Tibial nerve (tissue), 4 donors: ENCODE data around the gene NDUFS8. TPM values are rescaled to one million over a fixed set of nuclear protein-coding genes. Genes with fewer than 3 reads are reported as not detected.

Experiments used
- DNase-seq, 2 donors: peaks; one replicate each; pipeline ENCODE4 v3.0.0-alpha.2; 2019; ENCODE audit warnings: low spot score in 2 of 2
- H3K27ac ChIP-seq, 4 donors: fragments of 200-600 bp; sonication (generic) in 3 of 4; one replicate each; pipeline ENCODE4 v1.5.1; 2017 to 2019; ENCODE audit warnings: mild to moderate bottlenecking in 1 of 4
- H3K27me3 ChIP-seq, 2 donors: fragments of 200-600 bp; sonication (generic) in 1 of 2; one replicate each; pipeline versions ENCODE4 v1.5.1 to v1.6.0; 2017 to 2019
- H3K36me3 ChIP-seq, 3 donors: fragments of 200-600 bp; sonication (generic); one replicate each; pipeline ENCODE4 v1.5.1; 2018 to 2019
- H3K4me1 ChIP-seq, 4 donors: fragments of 200-600 bp; sonication (generic) in 3 of 4; one replicate each; pipeline ENCODE4 v1.5.1; 2017 to 2019
- H3K4me3 ChIP-seq, 4 donors: fragments of 200-600 bp; sonication (generic) in 3 of 4; one replicate each; pipeline ENCODE4 v1.5.1; 2017 to 2019; ENCODE audit warnings: mild to moderate bottlenecking in 1 of 4, moderate library complexity in 1 of 4
- H3K9me3 ChIP-seq, 4 donors: fragments of 200-600 bp; sonication (generic) in 3 of 4; one replicate each; pipeline ENCODE4 v1.5.1; 2017 to 2019
- CTCF ChIP-seq, 5 experiments: fragments of 200-600 bp in 3 of 5; fragments of 450-650 bp in 2 of 5; sonication (generic) in 3 of 5; IDR thresholded peaks; one replicate each; pipeline ENCODE4 v1.5.1; 2016 to 2019; ENCODE audit warnings: antibody characterized with exemption in 5 of 5, mild to moderate bottlenecking in 3 of 5, moderate library complexity in 2 of 5
- EP300 ChIP-seq, 2 donors: sonication (generic); formaldehyde crosslinking; IDR thresholded peaks; one replicate each; pipeline ENCODE4 v1.6.1; 2017; ENCODE audit warnings: antibody characterized with exemption in 2 of 2, mild to moderate bottlenecking in 1 of 2
- POLR2A ChIP-seq, 2 donors: fragments of 450-650 bp; IDR thresholded peaks; one replicate each; pipeline ENCODE4 v1.6.1; 2017; ENCODE audit warnings: antibody characterized with exemption in 2 of 2, mild to moderate bottlenecking in 2 of 2, moderate library complexity in 2 of 2
- WGBS, 2 donors: methylation state at CpG; one replicate each; pipeline ENCODE4 v1.1.5; 2018; 5-methylcytosine and 5-hydroxymethylcytosine counted together
- total RNA-seq, 4 donors: library from RNA; depleted of rRNA; stranded (reverse); fragments of >200 nt; gene quantifications; one replicate each; pipeline ENCODE4 v1.1.0, GENCODE V29; 2016

The NDUFS8 gene
- total RNA-seq, 4 donors from 2014 or later = 143 to 205 (median 180) TPM

DNA sequence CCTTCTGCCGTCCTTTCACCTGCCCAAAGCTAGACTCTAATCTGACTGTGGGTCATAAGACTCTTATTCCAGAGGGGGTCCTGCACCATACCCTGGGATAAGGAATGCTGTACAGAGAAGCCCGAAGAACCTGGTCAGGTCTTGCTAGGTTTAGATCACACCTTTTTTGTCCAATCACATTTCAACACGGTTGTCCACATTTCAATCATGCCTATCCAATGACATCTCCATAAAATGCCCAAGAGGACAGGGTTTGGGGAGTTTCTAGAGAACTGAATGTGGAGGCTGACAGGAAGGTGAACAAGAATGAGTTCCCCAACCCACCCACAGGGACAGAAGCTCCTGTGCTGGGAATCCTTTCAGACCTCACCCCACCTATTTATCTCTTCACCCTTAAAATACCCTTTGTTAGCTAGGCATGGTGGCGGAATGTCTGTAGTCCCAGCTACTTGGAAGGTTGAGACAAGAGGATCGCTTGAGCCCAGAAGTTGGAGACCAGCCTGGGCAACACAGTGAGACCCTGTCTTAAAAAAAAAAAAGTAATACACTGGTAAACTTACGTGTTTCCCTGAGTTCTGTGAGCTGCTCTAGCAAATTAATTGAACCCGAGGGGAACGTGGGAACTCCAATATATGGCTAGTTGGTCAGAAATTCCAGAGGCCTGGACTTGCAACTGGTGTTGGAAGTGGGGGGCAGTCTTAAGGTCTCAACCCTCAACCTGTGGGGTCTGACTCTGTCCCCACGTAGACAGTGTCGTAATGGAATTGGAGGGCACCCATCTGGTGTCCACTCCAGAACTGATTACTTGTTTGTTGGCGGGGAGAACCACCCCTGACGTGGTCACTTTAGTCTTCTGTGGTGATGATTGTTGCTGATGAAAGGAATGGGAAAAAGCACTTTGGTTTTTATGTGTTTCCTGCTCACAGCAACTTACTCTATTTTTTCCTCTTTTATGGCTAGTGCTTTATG lies 26.1 kb downstream of the NDUFS8 start:
- H3K4me3 ChIP-seq = no peak overlapping the region
- DNase-seq = no peak
- no peaks in the 10 kb centered on the region for H3K4me1 ChIP-seq
- H3K36me3 ChIP-seq = peaks cover 0 to 74% (median 5%) of the 10 kb centered on the region in 3 donors
- WGBS, 2 donors = 93% methylated on average over 12 of the region's 12 CpGs
- no peak overlapping the region for H3K27ac ChIP-seq
- no peaks in the 10 kb centered on the region for H3K27me3 ChIP-seq
- TF ChIP-seq POLR2A (IDR thresholded peaks at IDR 0.05) (no peak), EP300 (IDR thresholded peaks at IDR 0.05) (no peak), CTCF (IDR thresholded peaks at IDR 0.05) (no peak)
- no peaks in the 10 kb centered on the region for H3K9me3 ChIP-seq

DNA sequence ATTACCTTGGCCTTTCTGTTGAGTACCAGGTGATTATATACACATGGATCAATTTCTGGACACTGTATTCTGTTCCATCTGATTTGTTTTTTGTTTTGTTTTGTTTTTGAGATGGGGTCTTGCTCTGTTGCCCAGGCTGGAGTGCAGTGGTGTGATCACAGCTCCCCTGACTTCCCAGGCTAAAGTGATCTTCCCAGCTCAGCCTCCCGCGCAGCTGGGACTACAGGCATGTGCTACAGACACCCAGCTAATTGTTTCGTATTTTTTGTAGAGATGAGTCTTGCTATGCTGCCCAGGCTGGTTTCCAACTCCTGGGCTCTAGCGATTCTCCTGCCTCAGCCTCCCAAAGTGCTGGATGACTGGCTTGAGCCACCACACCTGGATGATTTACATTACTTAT lies 27.3 kb downstream of the NDUFS8 start:
- Histone ChIP-seq H3K27me3 (no peaks in the 10 kb centered on the region), H3K4me3 (no peak overlapping the region), H3K9me3 (no peaks in the 10 kb centered on the region), H3K36me3 (peaks cover 0 to 74% (median 10%) of the 10 kb centered on the region in 3 donors), H3K27ac (no peak overlapping the region), H3K4me1 (no peaks in the 10 kb centered on the region)
- no peak for TF ChIP-seq EP300 (IDR thresholded peaks at IDR 0.05)
- no peak for TF ChIP-seq POLR2A (IDR thresholded peaks at IDR 0.05)
- no peak for TF ChIP-seq CTCF (IDR thresholded peaks at IDR 0.05)
- DNase-seq = no peak
- 93 to 97% methylated on average over 4 of the region's 4 CpGs for WGBS, 2 donors

- no peaks in the 10 kb centered on the region for H3K27me3 ChIP-seq
- H3K4me1 ChIP-seq = no peaks in the 10 kb centered on the region
- TF ChIP-seq CTCF (IDR thresholded peaks at IDR 0.05) = no peak
- TF ChIP-seq EP300 (IDR thresholded peaks at IDR 0.05) = no peak
- no peak for TF ChIP-seq POLR2A (IDR thresholded peaks at IDR 0.05)
- H3K36me3 ChIP-seq = peaks cover 0 to 94% (median 10%) of the 10 kb centered on the region in 3 donors
- H3K9me3 ChIP-seq = no peaks in the 10 kb centered on the region
- H3K4me3 ChIP-seq = no peak overlapping the region
- no peak overlapping the region for H3K27ac ChIP-seq
- 91 to 97% methylated on average over 7 of the region's 7 CpGs for WGBS, 2 donors
- DNase-seq = no peak
Observed at GRCh38 chr11:68061508-68061907, 31.0 kb downstream of the NDUFS8 start.

DNA sequence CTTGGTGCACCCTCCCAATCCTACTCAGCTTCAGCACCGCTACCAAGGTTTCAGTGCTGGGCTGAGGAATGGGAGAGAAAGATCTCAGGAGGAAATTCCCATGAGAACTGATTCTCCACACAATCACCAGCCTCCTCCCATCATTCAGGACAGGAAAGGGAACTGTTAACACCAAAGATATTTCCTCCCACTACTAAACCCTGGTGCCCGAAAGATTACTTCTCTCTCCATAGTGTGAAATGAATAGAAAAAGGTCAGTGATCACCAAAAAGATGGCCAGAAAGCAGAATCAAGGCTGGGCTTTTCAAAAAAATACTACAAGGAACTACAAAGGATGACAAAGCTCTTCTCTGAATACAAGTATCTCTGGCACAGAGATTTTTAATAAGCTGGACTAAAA lies 34.4 kb downstream of the NDUFS8 start:
- Histone ChIP-seq H3K36me3 (peaks cover 0 to 99% (median 10%) of the 10 kb centered on the region in 3 donors), H3K27ac (no peak overlapping the region), H3K4me1 (no peaks in the 10 kb centered on the region), H3K4me3 (no peak overlapping the region), H3K27me3 (no peaks in the 10 kb centered on the region), H3K9me3 (no peaks in the 10 kb centered on the region)
- no peak for TF ChIP-seq CTCF (IDR thresholded peaks at IDR 0.05)
- TF ChIP-seq EP300 (IDR thresholded peaks at IDR 0.05) = no peak
- no peak for TF ChIP-seq POLR2A (IDR thresholded peaks at IDR 0.05)
- no peak for DNase-seq
- 72 to 84% methylated on average over 2 of the region's 2 CpGs for WGBS, 2 donors

DNA sequence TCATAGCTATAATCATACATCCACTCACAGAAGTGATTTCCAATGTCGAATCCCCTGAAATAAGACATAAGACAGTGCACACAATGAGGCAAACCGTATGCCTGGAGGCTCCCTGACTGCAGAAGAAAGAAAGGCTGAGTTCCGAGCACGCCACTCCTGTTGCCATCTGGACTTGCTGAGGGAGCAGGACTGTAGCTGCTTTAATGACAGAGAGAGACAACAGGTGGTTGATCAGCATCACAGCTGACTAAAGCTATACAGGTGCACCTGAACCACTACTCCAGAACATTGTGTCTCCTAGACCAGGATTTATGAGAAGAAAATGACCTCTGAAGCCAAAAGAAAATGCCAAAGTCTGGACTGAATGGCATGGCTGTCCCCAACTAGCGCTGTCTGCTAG lies 35.4 kb downstream of the NDUFS8 start:
- TF ChIP-seq EP300 (IDR thresholded peaks at IDR 0.05) (no peak), POLR2A (IDR thresholded peaks at IDR 0.05) (no peak), CTCF (IDR thresholded peaks at IDR 0.05) (no peak)
- Histone ChIP-seq H3K4me3 (no peak overlapping the region), H3K27ac (no peak overlapping the region), H3K36me3 (peaks cover 0 to 99% (median 10%) of the 10 kb centered on the region in 3 donors), H3K27me3 (no peaks in the 10 kb centered on the region), H3K4me1 (no peaks in the 10 kb centered on the region), H3K9me3 (no peaks in the 10 kb centered on the region)
- DNase-seq = no peak
- 87 to 92% methylated on average over 5 of the region's 5 CpGs for WGBS, 2 donors
